Suppressor macrophage treated with lipopolysaccharide for 4 hours (primary cell): ENCODE measurements around the gene NDUFC2.
"Not testable (repeated sequence)": the region's sequence is repeated elsewhere in the genome, so short reads cannot be mapped to it uniquely, and the experiment has no call there.

Experiments
- DNase-seq: peaks from one replicate; pipeline ENCODE4 v3.0.0-alpha.2; 2020

NDUFC2 gene

GRCh38 chr11:78079232-78080083 is at the start of gene NDUFC2:
Gene NDUFC2 (minus strand): TSS chr11:78079862. CDS start chr11:78079744, 118 bp downstream.
- peak; percentile 89 for DNase-seq

- no peak for DNase-seq
These were observed 47.7 kb upstream of the NDUFC2 start for GRCh38 chr11:78127403-78127802.

- no peak for DNase-seq
These were observed 33.1 kb upstream of the NDUFC2 start for GRCh38 chr11:78112582-78113275.

- DNase-seq: no peak
These were observed 31.6 kb upstream of the NDUFC2 start for GRCh38 chr11:78111298-78111697.

GRCh38 chr11:78110830-78111229 is 31.2 kb upstream of the NDUFC2 start:
- no peak for DNase-seq

GRCh38 chr11:78110351-78110750 is 30.7 kb upstream of the NDUFC2 start:
- DNase-seq: no peak

GRCh38 chr11:78109081-78110015 is 29.7 kb upstream of the NDUFC2 start:
- no peak for DNase-seq

GRCh38 chr11:78100676-78101472 is 21.2 kb upstream of the NDUFC2 start:
- no peak for DNase-seq

GRCh38 chr11:78100261-78100660 is 20.6 kb upstream of the NDUFC2 start:
- no peak for DNase-seq

- DNase-seq: no peak
These were observed 20.0 kb upstream of the NDUFC2 start for GRCh38 chr11:78099666-78100065.

GRCh38 chr11:78097666-78098385 is 18.2 kb upstream of the NDUFC2 start:
- no peak for DNase-seq

- DNase-seq: no peak
These were observed 14.6 kb upstream of the NDUFC2 start for GRCh38 chr11:78094250-78094649.

- DNase-seq: not testable (repeated sequence)
These were observed 6.9 kb upstream of the NDUFC2 start for GRCh38 chr11:78086521-78087074.

- DNase-seq: no peak
These were observed 6.3 kb upstream of the NDUFC2 start for GRCh38 chr11:78085972-78086371.

- DNase-seq: not testable (repeated sequence)
These were observed 4.8 kb upstream of the NDUFC2 start for GRCh38 chr11:78084506-78084905.

GRCh38 chr11:78083021-78083420 is 3.4 kb upstream of the NDUFC2 start:
- DNase-seq: no peak

- no peak for DNase-seq
These were observed 2.5 kb upstream of the NDUFC2 start for GRCh38 chr11:78082146-78082545.

GRCh38 chr11:78081583-78081982 is 1.9 kb upstream of the NDUFC2 start:
- DNase-seq: no peak

- no peak for DNase-seq
These were observed 1.3 kb upstream of the NDUFC2 start for GRCh38 chr11:78080818-78081495.

GRCh38 chr11:78080084-78080817 is 589 bp upstream of the NDUFC2 start:
- no peak for DNase-seq
